PC-3 (cell line): ENCODE measurements around the gene SIDT1.

Experiments used
- CTCF ChIP-seq: fragments of 300-600 bp; sonication (generic); conservative IDR thresholded peaks from 2 replicates; pipeline ENCODE4 v1.5.1; 2017; ENCODE audit warnings: antibody characterized with exemption, low read depth, mild to moderate bottlenecking, low read length
- EZH2 ChIP-seq: fragments of 300-600 bp; sonication (generic); IDR thresholded peaks from one replicate; pipeline ENCODE4 v1.6.1; 2017; ENCODE audit warnings: antibody characterized with exemption, mild to moderate bottlenecking, low read length; ENCODE audit not compliant: unreplicated experiment

GRCh38 chr3:113676261-113676660 is 143.9 kb downstream of the SIDT1 start:
- TF ChIP-seq CTCF (no peak), EZH2 (no peak)
